ENCODE data around the gene BCAS3.
A peak's percentile ranks its signal among the peaks of the same experiment; 100 is the strongest.

BCAS3 gene

GRCh38 chr17:61155590-61156237, 478.1 kb downstream of the BCAS3 start:
- DNase-seq (ENCODE audit: low read depth) = no peak

- peak; percentile 79 for DNase-seq (ENCODE audit: low read depth)
Observed at GRCh38 chr17:61157246-61157886, 479.7 kb downstream of the BCAS3 start.

GRCh38 chr17:61158376-61158775, 480.7 kb downstream of the BCAS3 start:
- no peak for DNase-seq (ENCODE audit: low read depth)

GRCh38 chr17:61159221-61159814, 481.7 kb downstream of the BCAS3 start:
- DNase-seq (ENCODE audit: low read depth) = peak; percentile 77

GRCh38 chr17:61160204-61160603, 482.6 kb downstream of the BCAS3 start:
- DNase-seq (ENCODE audit: low read depth) = no peak

- DNase-seq (ENCODE audit: low read depth) = no peak
Observed at GRCh38 chr17:61160789-61161445, 483.3 kb downstream of the BCAS3 start.

- DNase-seq (ENCODE audit: low read depth) = peak; percentile 20
Observed at GRCh38 chr17:61161615-61162134, 484.0 kb downstream of the BCAS3 start.

GRCh38 chr17:61164517-61164916, 486.9 kb downstream of the BCAS3 start:
- DNase-seq (ENCODE audit: low read depth) = no peak

GRCh38 chr17:61167075-61167474, 489.4 kb downstream of the BCAS3 start:
- DNase-seq (ENCODE audit: low read depth) = peak; percentile 79

- DNase-seq (ENCODE audit: low read depth) = peak; percentile 64
Observed at GRCh38 chr17:61168506-61168905, 490.9 kb downstream of the BCAS3 start.

- no peak for DNase-seq (ENCODE audit: low read depth)
Observed at GRCh38 chr17:61174310-61174709, 496.7 kb downstream of the BCAS3 start.

GRCh38 chr17:61175298-61176142, 497.9 kb downstream of the BCAS3 start:
- no peak for DNase-seq (ENCODE audit: low read depth)

GRCh38 chr17:61177351-61177750, 499.7 kb downstream of the BCAS3 start:
- DNase-seq (ENCODE audit: low read depth) = no peak

- no peak for DNase-seq (ENCODE audit: low read depth)
Observed at GRCh38 chr17:61178284-61178683, 500.6 kb downstream of the BCAS3 start.

GRCh38 chr17:61179380-61179806, 501.7 kb downstream of the BCAS3 start:
- no peak for DNase-seq (ENCODE audit: low read depth)

GRCh38 chr17:61183793-61184192, 506.1 kb downstream of the BCAS3 start:
- no peak for DNase-seq (ENCODE audit: low read depth)

- DNase-seq (ENCODE audit: low read depth) = no peak
Observed at GRCh38 chr17:61185385-61185784, 507.7 kb downstream of the BCAS3 start.

GRCh38 chr17:61187038-61187437, 509.4 kb downstream of the BCAS3 start:
- DNase-seq (ENCODE audit: low read depth) = no peak

GRCh38 chr17:61188081-61188480, 510.4 kb downstream of the BCAS3 start:
- no peak for DNase-seq (ENCODE audit: low read depth)

- DNase-seq (ENCODE audit: low read depth) = no peak
Observed at GRCh38 chr17:61189968-61190367, 512.3 kb downstream of the BCAS3 start.

- no peak for DNase-seq (ENCODE audit: low read depth)
Observed at GRCh38 chr17:61196302-61196704, 518.7 kb downstream of the BCAS3 start.

- DNase-seq (ENCODE audit: low read depth) = no peak
Observed at GRCh38 chr17:61196799-61197198, 519.1 kb downstream of the BCAS3 start.

All from amniotic epithelial cell (primary cell).